Upper lobe of right lung (tissue), 1 donor: ENCODE data around the gene MORN3. TPM values are rescaled to one million over a fixed set of nuclear protein-coding genes. Genes with fewer than 3 reads are reported as not detected.
"Not testable (repeated sequence)": the region's sequence is repeated elsewhere in the genome, so short reads cannot be mapped to it uniquely, and the experiment has no call there.

ENCODE experiments used
- ATAC-seq: fragments of 200-7000 bp; cut with Tn5 transposase; one replicate; pipeline ENCODE4 v1.9.1; 2020; ENCODE audit warnings: mild to moderate bottlenecking, moderate library complexity
- DNase-seq: peaks from one replicate; pipeline ENCODE4 v3.0.0-alpha.2; 2020
- H3K27ac ChIP-seq: fragments of 200-600 bp; one replicate; pipeline ENCODE4 v1.8.0; 2022
- H3K27me3 ChIP-seq: fragments of 200-600 bp; one replicate; pipeline ENCODE4 v1.8.0; 2022; ENCODE audit warnings: mild to moderate bottlenecking
- H3K36me3 ChIP-seq: fragments of 200-600 bp; one replicate; pipeline ENCODE4 v1.8.0; 2022
- H3K4me1 ChIP-seq: fragments of 200-600 bp; one replicate; pipeline ENCODE4 v1.8.0; 2022
- H3K4me3 ChIP-seq: fragments of 200-600 bp; one replicate; pipeline ENCODE4 v1.8.0; 2022; ENCODE audit warnings: mild to moderate bottlenecking
- H3K9me3 ChIP-seq: fragments of 200-600 bp; one replicate; pipeline ENCODE4 v1.8.0; 2022
- intact Hi-C: fragments of 100-400 bp; cut with DNase I; formaldehyde crosslinking; loops from one replicate; pipeline ENCODE4 v1.11.0; 2022
- total RNA-seq: library from RNA; stranded (reverse); fragmentation: NEBNext Ultra II Directional; extraction: Animal tissue kit (Norgen Biotek cat#: 25700); gene quantifications from one replicate; pipeline ENCODE4 v1.2.1, GENCODE V29; 2021
- TF ChIP-seq, protein P1 (sequence below): fragments of 200-600 bp; IDR thresholded peaks from one replicate; pipeline ENCODE4 v1.8.0; 2022; ENCODE audit warnings: antibody characterized with exemption
- donor health status: DM: no; HTN: yes; CAD: no; lungs with severe emphysema.

Gene MORN3
- total RNA-seq, 1 donor from 2014 or later, result 0.67 TPM

DNA sequence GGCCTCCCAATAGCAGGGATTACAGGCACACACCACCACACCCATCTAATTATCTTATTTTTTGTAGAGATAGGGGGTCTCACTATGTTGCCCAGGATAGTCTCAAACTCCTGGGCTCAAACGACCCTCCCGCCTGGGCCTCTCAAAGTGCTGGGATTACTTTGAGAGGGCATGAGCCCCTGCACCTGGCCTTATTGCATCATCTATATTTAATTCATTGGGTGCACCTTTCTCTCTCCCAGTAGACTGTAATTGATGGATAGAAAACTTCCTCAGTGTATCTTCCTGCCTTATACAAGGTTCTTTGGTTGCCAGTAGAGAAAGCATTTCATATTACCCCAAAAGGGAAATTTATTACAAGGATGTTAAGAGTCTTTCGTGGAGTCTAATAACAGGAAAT lies 8.9 kb upstream of the MORN3 start:
- TF ChIP-seq, protein P1, sequence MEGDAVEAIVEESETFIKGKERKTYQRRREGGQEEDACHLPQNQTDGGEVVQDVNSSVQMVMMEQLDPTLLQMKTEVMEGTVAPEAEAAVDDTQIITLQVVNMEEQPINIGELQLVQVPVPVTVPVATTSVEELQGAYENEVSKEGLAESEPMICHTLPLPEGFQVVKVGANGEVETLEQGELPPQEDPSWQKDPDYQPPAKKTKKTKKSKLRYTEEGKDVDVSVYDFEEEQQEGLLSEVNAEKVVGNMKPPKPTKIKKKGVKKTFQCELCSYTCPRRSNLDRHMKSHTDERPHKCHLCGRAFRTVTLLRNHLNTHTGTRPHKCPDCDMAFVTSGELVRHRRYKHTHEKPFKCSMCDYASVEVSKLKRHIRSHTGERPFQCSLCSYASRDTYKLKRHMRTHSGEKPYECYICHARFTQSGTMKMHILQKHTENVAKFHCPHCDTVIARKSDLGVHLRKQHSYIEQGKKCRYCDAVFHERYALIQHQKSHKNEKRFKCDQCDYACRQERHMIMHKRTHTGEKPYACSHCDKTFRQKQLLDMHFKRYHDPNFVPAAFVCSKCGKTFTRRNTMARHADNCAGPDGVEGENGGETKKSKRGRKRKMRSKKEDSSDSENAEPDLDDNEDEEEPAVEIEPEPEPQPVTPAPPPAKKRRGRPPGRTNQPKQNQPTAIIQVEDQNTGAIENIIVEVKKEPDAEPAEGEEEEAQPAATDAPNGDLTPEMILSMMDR, result no peak
- no peaks in the 10 kb centered on the region for H3K36me3 ChIP-seq
- no peak for DNase-seq
- H3K4me1 ChIP-seq, result peaks cover 4% of the 10 kb centered on the region
- no peak for ATAC-seq
- H3K9me3 ChIP-seq, result no peaks in the 10 kb centered on the region
- no peaks in the 10 kb centered on the region for H3K27me3 ChIP-seq
- intact Hi-C loops, result loop anchor here (10.0 kb wide), 1 partner anchor 184 kb away; no protein-coding TSS in a partner anchor
- no peak overlapping the region for H3K4me3 ChIP-seq
- no peak overlapping the region for H3K27ac ChIP-seq

DNA sequence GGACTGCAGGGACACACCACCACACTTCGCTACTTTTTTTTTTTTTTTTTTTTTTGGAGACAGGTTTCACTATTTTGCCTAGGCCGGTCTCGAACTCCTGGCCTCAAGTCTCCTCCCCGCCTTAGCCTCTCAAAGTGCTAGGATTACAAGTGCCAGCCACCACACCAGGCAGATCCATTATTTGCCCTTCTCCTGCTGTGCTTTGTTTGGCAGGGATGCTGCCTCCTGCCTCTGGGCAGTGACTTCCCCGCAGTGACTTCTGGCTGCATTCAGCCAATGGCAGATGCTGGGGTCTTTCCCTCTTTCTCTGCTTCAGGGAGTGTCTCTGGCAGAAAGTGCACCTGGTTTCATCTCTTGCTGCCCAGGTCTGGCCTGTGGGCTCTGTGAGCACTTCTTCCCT lies 6.7 kb upstream of the MORN3 start:
- TF ChIP-seq, protein P1, result no peak
- Histone ChIP-seq H3K36me3 (no peaks in the 10 kb centered on the region), H3K27me3 (no peaks in the 10 kb centered on the region), H3K27ac (no peak overlapping the region), H3K4me1 (peaks cover 10% of the 10 kb centered on the region), H3K9me3 (no peaks in the 10 kb centered on the region), H3K4me3 (no peak overlapping the region)
- DNase-seq (no peak), ATAC-seq (no peak)
- intact Hi-C loops, result loop anchor here (10.0 kb wide), 1 partner anchor 181 kb away; no protein-coding TSS in a partner anchor

DNA sequence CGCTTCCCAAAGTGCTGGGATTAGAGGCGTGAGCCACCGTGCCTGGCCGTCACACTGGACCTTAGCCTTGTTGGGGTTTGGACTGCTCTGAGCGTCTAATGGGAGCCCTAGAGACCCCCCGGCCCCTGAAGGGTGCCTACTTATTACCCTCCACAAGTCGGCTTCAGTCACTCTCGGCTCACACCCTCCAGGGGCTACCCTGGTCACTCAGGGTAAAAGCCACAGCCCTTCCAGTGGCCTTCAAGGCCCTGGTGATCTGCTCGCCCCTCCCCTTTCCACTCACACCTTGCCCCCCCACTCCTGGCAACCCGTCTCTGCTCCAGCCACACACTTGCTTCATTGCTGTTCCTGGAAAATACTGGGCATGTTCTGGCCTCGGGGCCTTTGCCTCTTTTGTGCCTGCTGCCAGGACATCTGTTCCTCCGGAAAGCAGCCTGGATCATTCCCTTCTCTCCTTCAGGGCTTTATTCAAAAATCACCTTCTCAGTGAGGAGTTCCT lies 3.6 kb upstream of the MORN3 start:
- peak overlapping the region; percentile 56 for H3K27ac ChIP-seq

DNA sequence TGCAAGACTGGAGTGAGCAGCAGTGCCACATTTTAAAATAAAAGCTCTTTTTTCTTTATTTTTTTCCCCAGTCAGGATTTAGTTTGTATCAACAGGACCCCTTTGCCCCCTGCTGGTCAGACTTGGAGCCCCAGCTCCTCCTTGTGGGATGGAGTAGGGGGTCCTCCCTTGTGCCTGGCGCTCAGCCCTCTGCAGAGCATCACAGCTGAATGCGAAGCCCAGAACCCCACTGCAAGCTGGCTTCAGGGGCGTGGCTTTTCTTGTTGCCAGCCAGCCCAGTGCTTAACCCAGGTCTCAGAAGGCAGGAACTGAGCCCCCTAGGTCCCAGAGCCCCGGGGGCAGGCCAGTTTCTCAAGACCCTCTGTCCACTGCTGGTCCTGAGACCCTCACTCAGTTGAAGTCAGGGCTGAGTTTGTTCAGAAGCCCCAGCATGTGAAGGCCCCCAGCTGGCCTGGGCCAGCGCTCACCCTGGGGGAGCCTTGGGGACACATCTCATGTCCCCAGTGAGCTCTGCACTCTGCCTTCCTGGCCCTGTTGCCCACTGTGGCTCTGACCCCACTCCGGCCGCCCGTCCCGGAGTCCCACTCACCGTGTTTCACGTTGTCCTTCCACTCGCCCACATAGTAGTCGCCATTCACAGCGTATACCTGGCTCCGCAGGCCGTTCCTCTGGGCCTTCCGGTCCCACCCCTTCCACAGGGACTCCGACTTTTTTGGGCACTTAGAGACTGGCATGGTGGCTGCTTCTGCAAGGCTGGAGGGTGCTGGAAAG lies 519 bp downstream of the MORN3 start:
- no peak overlapping the region for H3K27ac ChIP-seq
- TF ChIP-seq, protein P1, result peak; percentile 61
- intact Hi-C loops, result no loop called here

More for the DNA sequence above, 3.6 kb upstream of the MORN3 start:
- DNase-seq (no peak), ATAC-seq (peak; percentile 37)
- peaks cover 10% of the 10 kb centered on the region for H3K4me1 ChIP-seq
- H3K9me3 ChIP-seq, result no peaks in the 10 kb centered on the region
- TF ChIP-seq, protein P1, result no peak
- no peaks in the 10 kb centered on the region for H3K36me3 ChIP-seq
- peak overlapping the region; percentile 54 for H3K4me3 ChIP-seq
- intact Hi-C loops, result loop anchor here (10.0 kb wide), 1 partner anchor 178 kb away; no protein-coding TSS in a partner anchor
- H3K27me3 ChIP-seq, result no peaks in the 10 kb centered on the region

DNA sequence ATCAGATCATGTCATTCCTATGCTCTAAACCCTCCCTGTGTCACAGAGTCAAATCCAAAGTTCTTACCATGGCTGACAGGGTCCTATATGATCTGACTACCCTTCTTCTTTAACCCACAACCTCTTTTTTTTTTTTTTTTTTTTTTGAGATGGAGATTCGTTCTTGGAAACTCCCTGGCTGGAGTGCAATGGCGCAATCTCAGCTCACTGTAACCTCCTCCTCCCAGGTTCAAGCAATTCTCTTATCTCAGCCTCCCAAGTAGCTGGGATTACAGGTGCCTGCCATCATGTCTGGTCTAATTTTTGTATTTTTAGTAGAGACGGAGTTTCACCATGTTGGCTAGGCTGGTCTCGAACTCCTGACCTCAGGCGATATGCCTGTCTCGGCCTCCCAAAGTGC lies 2.6 kb downstream of the MORN3 start:
- intact Hi-C loops, H3K27me3 ChIP-seq, H3K9me3 ChIP-seq, H3K4me3 ChIP-seq, DNase-seq, H3K36me3 ChIP-seq, H3K27ac ChIP-seq, ATAC-seq, H3K4me1 ChIP-seq: not testable (repeated sequence)

More for the DNA sequence above, 519 bp downstream of the MORN3 start:
- H3K27me3 ChIP-seq, result no peaks in the 10 kb centered on the region
- no peaks in the 10 kb centered on the region for H3K9me3 ChIP-seq
- H3K36me3 ChIP-seq, result no peaks in the 10 kb centered on the region
- peaks cover 10% of the 10 kb centered on the region for H3K4me1 ChIP-seq
- DNase-seq, result no peak
- ATAC-seq, result no peak
- no peak overlapping the region for H3K4me3 ChIP-seq

DNA sequence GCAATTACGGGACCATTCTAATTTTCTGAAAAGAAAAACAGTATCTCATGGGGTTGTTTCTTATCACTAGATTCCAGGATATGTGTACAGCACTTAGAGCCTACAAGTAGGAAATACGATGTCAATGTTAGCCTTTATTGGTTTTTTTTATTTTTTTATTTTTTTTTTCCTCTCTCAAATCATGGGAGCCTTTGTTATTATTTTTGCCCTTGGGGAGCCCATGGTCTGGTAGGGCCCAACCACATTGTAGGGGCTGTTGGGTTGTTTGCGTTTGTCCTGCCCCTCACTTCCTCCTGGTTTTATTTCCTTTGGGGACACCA lies 5.9 kb downstream of the MORN3 start:
- H3K27me3 ChIP-seq, result no peaks in the 10 kb centered on the region
- peaks cover 8% of the 10 kb centered on the region for H3K4me1 ChIP-seq
- intact Hi-C loops, result no loop called here
- H3K36me3 ChIP-seq, result no peaks in the 10 kb centered on the region
- no peak for DNase-seq
- H3K27ac ChIP-seq, result no peak overlapping the region
- no peak overlapping the region for H3K4me3 ChIP-seq
- no peaks in the 10 kb centered on the region for H3K9me3 ChIP-seq
- TF ChIP-seq, protein P1, result no peak
- no peak for ATAC-seq

DNA sequence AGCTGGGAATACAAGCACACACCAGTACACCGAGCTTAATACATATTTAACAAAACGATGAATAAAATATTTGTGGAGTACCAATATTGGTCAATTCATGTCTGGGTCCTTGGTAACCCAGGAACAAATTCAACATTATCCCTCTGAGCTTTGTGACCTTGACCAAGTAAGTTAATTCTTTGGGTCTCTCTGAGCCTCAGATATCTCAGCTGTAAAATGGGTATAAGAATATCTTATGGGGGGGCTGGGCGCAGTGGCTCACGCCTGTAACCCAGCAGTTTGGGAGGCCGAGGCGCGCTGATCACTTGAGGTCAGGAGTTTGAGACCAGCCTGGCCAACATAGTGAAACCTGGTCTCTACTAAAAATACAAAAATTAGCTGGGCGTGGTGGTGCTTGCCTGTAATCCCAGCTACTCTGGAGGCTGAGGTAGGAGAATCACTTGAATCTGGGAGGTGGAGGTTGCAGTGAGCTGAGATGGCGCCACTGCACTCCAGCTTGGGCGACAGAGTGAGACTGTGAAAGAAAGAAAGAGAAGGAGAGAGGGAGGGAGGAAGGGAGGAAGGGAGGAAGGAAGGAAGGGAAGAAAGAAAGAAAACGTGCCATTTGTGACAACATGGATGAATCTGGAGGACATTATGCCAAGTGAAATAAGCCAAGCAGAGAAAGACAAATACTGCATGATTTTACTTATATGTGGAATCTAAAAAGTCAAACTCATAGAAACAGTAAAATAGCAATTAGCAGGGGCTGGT lies 7.9 kb downstream of the MORN3 start:
- ATAC-seq, H3K4me1 ChIP-seq, DNase-seq, H3K4me3 ChIP-seq, H3K27me3 ChIP-seq, H3K27ac ChIP-seq, H3K36me3 ChIP-seq, H3K9me3 ChIP-seq, intact Hi-C loops: not testable (repeated sequence)
